Gastroesophageal sphincter (tissue), 3 donors: ENCODE data around the gene TSPEAR.

Experiments
- EP300 ChIP-seq: sonication (generic); formaldehyde crosslinking; IDR thresholded peaks from one replicate; pipeline ENCODE4 v1.6.1; 2017; ENCODE audit warnings: antibody characterized with exemption, mild to moderate bottlenecking
- POLR2A ChIP-seq, 2 donors: fragments of 450-650 bp; IDR thresholded peaks; one replicate each; pipeline ENCODE4 v1.6.1; 2017; ENCODE audit warnings: antibody characterized with exemption in 2 of 2, mild to moderate bottlenecking in 2 of 2, moderate library complexity in 1 of 2
- TF ChIP-seq, protein P1 (sequence below), 4 experiments: fragments of 200-600 bp in 2 of 4; fragments of 450-650 bp in 2 of 4; sonication (generic) in 1 of 4; IDR thresholded peaks; one replicate each; pipeline ENCODE4 v1.5.1; 2017 to 2019; ENCODE audit warnings: antibody characterized with exemption in 4 of 4, mild to moderate bottlenecking in 2 of 4, moderate library complexity in 2 of 4

GRCh38 chr21:44540741-44541288 lies 170.6 kb downstream of the TSPEAR start:
- TF ChIP-seq EP300: no peak
- TF ChIP-seq, protein P1, sequence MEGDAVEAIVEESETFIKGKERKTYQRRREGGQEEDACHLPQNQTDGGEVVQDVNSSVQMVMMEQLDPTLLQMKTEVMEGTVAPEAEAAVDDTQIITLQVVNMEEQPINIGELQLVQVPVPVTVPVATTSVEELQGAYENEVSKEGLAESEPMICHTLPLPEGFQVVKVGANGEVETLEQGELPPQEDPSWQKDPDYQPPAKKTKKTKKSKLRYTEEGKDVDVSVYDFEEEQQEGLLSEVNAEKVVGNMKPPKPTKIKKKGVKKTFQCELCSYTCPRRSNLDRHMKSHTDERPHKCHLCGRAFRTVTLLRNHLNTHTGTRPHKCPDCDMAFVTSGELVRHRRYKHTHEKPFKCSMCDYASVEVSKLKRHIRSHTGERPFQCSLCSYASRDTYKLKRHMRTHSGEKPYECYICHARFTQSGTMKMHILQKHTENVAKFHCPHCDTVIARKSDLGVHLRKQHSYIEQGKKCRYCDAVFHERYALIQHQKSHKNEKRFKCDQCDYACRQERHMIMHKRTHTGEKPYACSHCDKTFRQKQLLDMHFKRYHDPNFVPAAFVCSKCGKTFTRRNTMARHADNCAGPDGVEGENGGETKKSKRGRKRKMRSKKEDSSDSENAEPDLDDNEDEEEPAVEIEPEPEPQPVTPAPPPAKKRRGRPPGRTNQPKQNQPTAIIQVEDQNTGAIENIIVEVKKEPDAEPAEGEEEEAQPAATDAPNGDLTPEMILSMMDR (IDR thresholded peaks at IDR 0.05): no peak
- no peak for TF ChIP-seq POLR2A (IDR thresholded peaks at IDR 0.05)
